Stimulated activated CD4-positive, alpha-beta T cell treated with anti-CD3 and anti-CD28 coated beads, Interleukin-12 subunit alpha, Interleukin-12 subunit beta, amount 100 ng/mL, for 48 hours (primary cell): ENCODE measurements around the gene PCNX3.
A peak's percentile ranks its signal among the peaks of the same experiment; 100 is the strongest.
"Not testable (repeated sequence)": the region's sequence is repeated elsewhere in the genome, so short reads cannot be mapped to it uniquely, and the experiment has no call there.

Source experiments
- DNase-seq, 3 donors: peaks; one replicate each; pipeline ENCODE4 v3.0.0-alpha.2; 2020; ENCODE audit warnings: low read depth in 2 of 3, low spot score in 1 of 3

Gene PCNX3

GRCh38 chr11:65637794-65638419, 22.3 kb downstream of the PCNX3 start, which contains the start of gene SIPA1:
Gene SIPA1, plus strand, starts transcription at chr11:65638101. Its CDS starts 2,821 bp downstream, at chr11:65640922.
- peak in 2 of 3 donors; percentile 67 to 68 for DNase-seq

DNA sequence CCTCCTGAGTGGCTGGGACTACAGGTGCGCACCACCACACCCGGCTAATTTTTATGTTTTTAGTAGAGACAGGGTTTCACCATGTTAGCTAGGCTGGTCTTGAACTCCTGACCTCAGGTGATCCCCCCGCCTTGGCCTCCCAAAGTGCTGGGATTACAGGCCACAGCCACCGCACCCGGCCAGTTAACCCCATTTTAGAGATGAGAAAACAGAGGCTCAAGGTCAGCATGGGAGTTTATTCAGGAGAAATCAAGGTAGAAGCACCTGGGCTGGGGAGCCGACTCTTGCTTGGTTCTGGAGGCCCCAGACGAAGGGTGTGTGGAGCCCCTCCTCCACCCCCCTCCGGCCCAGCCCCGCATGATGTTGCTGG, 23.6 kb downstream of the PCNX3 start:
- not testable (repeated sequence) for DNase-seq

GRCh38 chr11:65639623-65640482, 24.3 kb downstream of the PCNX3 start:
- no peak for DNase-seq

- no peak for DNase-seq
Measured at GRCh38 chr11:65640483-65641296, 25.1 kb downstream of the PCNX3 start.

GRCh38 chr11:65641297-65642013, 25.9 kb downstream of the PCNX3 start:
- DNase-seq, result no peak

- no peak for DNase-seq
Measured at GRCh38 chr11:65642014-65642671, 26.6 kb downstream of the PCNX3 start.

DNA sequence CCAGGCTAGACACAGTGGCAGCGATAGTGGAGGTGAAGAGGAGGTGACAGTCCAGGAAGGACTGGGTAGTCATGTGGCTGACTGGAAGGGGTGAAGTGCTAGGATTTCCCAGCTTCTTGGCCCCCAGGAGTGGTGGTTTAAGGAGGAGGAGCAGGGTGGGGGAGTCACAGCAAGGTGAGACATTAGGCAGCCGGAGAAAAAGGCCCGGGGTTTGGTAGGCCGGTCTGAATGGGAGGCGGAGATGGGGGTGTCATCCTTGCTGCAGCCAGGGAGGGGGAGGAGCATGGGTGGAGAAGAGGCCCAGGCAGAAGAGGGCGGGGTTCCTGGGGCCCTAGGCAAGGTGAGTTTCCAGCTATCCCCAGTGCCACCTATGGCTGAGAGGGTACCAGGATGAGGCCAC, 28.4 kb downstream of the PCNX3 start:
- DNase-seq, result no peak

DNA sequence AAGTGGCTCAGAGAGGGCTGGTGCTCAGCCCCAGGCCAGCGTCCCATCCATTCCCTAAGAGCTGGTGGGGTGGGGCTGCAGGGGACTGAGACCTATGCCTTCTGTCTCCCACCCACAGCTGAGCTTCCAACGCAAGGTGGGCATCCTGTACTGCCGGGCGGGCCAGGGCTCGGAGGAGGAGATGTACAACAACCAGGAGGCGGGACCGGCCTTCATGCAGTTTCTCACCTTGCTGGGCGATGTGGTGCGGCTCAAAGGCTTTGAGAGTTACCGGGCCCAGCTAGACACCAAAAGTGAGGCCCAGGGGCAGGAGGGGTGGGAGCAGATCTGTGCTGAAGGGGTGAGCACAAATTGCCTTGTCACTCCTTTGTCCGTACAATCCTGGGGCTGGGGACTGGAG, 29.3 kb downstream of the PCNX3 start:
- DNase-seq, result no peak

- DNase-seq, result no peak
Measured at GRCh38 chr11:65645710-65646109, 30.1 kb downstream of the PCNX3 start.

DNA sequence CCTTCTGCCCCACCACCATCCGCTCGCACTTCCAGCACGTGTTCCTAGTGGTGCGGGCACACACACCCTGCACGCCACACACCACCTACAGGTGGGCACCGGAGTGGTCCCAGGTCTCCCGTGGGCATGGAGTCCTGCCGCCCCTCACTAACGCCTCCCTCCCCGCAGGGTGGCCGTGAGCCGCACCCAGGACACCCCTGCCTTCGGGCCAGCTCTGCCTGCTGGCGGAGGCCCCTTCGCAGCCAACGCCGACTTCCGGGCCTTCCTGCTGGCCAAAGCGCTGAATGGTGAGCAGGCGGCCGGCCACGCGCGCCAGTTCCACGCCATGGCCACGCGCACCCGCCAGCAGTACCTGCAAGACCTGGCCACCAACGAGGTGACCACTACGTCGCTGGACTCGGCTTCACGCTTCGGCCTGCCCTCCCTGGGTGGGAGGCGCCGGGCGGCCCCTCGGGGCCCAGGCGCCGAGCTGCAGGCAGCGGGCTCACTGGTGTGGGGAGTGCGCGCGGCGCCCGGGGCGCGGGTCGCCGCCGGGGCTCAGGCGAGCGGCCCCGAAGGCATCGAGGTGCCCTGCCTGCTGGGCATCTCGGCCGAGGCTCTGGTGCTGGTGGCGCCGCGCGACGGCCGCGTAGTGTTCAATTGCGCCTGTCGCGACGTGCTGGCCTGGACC, 30.8 kb downstream of the PCNX3 start:
- no peak for DNase-seq

DNA sequence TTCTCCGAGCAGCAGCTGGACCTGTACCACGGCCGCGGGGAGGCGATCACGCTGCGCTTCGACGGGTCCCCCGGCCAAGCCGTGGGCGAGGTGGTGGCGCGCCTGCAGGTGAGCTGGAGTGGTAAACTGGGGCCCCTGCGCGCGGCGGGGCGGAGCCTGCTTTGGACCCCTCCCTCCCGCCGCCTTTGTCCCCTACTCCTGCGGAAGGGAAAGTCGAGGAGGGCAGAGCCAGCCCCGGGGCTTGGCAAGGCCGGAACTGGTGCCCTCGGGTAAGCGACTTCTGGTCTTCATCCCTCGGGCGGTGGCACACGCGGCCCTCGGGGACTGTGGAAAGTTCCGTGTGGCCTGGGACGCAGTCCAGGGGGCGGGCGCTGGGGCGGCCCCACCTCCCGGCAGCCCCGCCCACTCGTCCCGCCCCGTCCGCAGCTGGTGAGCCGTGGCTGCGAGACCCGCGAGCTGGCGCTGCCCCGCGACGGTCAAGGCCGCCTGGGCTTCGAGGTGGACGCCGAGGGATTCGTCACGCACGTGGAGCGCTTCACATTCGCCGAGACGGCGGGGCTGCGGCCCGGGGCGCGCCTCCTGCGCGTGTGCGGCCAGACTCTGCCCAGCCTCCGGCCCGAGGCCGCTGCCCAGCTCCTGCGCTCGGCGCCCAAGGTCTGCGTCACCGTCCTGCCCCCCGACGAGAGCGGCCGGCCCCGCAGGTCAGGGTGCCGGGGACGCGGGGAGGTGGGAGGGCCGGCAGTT, 31.6 kb downstream of the PCNX3 start:
- DNase-seq, result no peak

GRCh38 chr11:65648997-65649493, 33.5 kb downstream of the PCNX3 start:
- no peak for DNase-seq

- DNase-seq, result no peak
Measured at GRCh38 chr11:65649656-65650546, 34.3 kb downstream of the PCNX3 start.

DNA sequence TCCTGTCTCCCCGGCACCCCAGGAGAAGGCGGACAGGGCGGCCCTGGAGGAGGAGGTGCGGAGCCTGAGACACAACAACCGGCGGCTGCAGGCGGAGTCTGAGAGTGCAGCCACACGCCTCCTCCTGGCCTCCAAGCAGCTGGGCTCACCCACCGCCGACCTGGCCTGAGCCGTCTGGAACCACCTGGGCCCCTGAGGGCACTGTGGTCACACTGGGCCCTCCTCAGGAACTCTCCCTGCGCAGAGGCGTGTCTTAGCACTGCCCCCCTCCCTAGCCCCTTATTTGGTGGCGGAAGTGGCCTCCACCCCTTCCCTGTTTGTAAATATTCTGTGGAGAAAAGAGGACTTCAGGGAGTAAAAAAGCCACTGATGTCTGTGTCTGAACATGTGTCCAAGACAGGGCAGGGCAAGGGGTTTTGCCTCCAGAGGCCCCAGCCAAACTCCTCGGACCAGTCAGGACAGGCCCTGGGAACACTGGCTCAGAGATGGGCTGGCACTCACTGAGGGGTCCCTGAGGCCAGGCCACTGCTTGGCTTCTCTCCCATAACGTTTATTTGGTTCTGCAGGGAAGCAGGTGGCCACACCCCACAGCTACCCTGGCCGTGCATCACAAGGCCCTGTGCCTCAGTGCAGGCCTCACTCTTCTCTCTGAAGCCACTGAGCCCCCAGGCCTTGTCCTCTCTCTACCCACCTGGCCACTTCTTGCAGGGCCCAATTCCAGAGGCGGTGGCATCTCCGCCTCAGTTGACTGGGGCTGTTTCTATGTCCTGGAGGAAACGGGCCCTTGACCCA, 35.2 kb downstream of the PCNX3 start:
- no peak for DNase-seq

DNA sequence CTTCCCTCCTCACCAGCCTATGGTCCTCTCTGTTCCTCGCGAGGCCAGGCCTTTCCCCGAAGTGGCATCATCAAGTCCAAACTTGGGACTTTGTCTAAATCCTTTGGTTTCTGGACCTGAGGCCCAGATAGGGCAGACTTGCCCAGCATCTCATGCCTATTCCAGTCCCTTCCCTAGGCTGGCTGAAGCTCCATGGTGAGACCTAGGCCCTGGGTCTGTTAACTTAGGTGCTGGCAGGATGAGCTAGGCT, 35.7 kb downstream of the PCNX3 start:
- no peak for DNase-seq

- DNase-seq, result no peak
Measured at GRCh38 chr11:65651589-65652510, 36.3 kb downstream of the PCNX3 start.
